ENCODE results near the gene ABCA8.
"Not testable (repeated sequence)": the region's sequence is repeated elsewhere in the genome, so short reads cannot be mapped to it uniquely, and the experiment has no call there.

Gene ABCA8

DNA sequence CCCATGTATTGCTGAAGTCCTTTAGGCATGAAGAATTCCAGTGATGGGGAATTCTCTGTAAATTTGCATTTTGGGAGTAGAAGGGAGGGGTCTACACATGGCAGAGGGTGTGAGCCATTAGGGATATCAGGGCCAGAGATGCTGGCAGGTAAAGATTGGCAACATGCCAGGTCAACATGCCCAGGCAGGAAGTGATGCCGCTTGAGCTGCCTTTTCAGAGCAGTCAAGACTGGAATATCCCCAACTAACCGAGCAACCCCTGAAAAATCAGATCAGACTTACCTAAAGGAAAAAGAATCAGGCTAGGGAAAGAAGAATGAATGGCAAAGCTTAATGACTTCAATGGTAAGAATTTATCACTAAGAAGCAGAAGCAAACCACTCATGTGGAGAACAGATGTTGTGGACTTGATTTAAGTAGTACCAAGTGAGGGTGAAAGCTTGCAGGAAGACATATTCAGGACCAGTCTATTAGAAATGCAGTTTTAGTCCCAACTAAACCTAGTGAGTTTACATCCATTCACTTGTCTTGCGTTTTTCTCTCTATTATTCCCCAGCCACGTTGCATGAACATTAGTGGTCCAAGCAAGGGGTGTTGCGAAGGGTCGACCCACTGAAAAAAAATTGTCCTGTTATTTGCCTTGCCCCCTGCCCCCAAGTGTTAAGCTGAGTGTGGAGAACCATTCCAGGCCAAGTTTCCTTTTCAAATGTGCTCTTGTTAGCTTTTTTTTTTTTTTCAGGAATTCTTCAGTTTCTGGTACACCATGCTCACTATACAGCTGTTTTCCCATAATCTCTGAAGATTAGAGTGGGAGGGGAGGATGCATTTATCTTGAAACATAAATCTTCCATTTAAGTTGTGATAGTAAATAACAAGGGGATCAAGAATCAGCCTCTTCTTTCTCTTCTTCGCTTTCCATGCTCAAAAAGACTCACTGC lies 105.2 kb downstream of the ABCA8 start:
- H3K4me3 Mint-ChIP-seq: no peak overlapping the region
- no peak for ATAC-seq (ENCODE audit: low read depth)
- DNase-seq (ENCODE audit: low spot score in 2 of 2): no peak
- no peak overlapping the region for H3K27ac Mint-ChIP-seq
- no peaks in the 10 kb centered on the region for H3K36me3 Mint-ChIP-seq
- peaks cover 12% of the 10 kb centered on the region for H3K27me3 Mint-ChIP-seq
- H3K4me1 Mint-ChIP-seq: peaks cover 2% of the 10 kb centered on the region
- peaks cover 3% of the 10 kb centered on the region for H3K9me3 Mint-ChIP-seq

DNA sequence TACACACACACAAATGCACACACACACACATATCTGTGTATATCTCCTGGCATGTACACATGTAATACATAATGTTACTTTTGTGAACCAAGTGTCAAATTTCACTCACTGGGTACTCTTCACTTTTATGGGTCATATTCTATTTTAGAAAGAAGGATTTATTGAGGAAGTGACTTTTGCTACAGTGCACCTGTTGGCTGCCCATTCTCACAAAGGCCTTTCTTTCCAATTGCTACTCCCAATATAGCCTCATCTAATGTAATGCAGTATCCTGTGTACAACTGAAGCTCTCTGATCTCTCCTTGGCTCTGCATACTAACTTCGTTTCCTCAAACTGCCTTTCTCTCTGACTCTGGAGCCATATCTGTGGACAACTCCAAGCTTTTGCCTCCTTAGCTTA lies 107.5 kb downstream of the ABCA8 start:
- DNase-seq (ENCODE audit: low spot score in 2 of 2) (no peak), ATAC-seq (ENCODE audit: low read depth) (no peak)
- H3K36me3 Mint-ChIP-seq: no peaks in the 10 kb centered on the region
- no peak overlapping the region for H3K27ac Mint-ChIP-seq
- H3K9me3 Mint-ChIP-seq: peaks cover 3% of the 10 kb centered on the region
- peaks cover 2% of the 10 kb centered on the region for H3K4me1 Mint-ChIP-seq
- H3K27me3 Mint-ChIP-seq: peaks cover 13% of the 10 kb centered on the region
- no peak overlapping the region for H3K4me3 Mint-ChIP-seq

DNA sequence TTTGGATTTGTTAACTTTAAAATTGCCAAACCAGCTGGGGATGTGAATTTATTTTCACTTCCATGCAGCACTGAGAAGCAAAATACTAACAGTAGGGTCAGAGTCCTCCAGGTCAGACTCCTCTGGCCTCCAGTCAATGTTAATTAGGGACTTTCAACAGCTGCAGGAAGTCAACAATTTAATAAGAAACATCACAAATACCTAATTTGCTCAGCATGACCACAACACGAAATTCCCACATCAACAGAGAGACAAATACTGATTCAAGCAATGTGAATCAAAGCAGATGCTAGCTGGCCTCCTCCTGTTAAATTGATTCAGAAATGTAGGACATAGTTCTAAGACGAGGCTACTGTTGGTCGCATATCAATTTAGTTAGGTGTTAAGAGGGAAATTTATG lies 111.7 kb downstream of the ABCA8 start:
- Mint-ChIP-seq H3K4me1 (peaks cover 4% of the 10 kb centered on the region), H3K9me3 (peaks cover 3% of the 10 kb centered on the region), H3K27ac (no peak overlapping the region), H3K27me3 (peaks cover 11% of the 10 kb centered on the region), H3K36me3 (no peaks in the 10 kb centered on the region), H3K4me3 (no peak overlapping the region)
- DNase-seq (ENCODE audit: low spot score in 2 of 2) (no peak), ATAC-seq (ENCODE audit: low read depth) (no peak)

DNA sequence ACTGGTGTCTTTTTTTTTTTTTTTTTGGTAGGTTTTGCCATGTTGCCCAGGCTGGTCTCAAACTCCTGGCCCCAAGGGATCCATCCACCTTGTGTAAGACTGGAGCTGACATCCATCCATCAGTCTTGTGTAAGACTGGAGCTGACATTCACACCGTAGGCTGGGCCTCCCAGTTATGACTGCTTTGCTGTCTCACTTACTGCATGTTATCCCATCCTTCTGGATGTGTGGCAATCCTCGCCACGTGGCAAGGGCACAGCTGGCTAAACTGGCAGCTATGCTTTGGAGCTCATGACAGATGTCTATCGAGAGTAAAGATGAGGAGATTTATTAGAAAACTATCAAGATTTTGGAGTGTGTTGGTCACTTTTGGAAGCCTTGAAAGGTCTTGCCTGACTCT lies 115.1 kb downstream of the ABCA8 start:
- DNase-seq (ENCODE audit: low spot score in 2 of 2): no peak
- peaks cover 1% of the 10 kb centered on the region for H3K9me3 Mint-ChIP-seq

DNA sequence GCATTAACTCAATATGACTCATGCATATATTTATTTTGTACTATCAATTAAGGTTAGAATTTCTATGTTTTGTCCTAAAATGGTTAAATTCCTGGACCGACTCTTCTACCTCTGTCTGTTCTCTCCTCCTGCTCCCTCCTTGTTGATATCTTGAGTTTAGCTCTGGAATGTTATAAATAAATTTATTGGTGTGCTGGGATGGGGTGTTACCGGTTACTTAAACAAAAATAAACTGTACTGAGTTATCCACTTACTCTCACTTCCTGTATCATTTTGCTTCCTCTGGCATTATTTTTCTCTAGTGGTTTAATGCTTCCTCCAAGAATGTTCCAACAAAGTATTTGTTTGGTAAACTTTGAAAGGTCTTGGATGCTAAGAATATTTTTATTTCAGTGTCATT lies 120.1 kb downstream of the ABCA8 start:
- H3K4me1 Mint-ChIP-seq: peaks cover 2% of the 10 kb centered on the region
- H3K27me3 Mint-ChIP-seq: peaks cover 17% of the 10 kb centered on the region
- H3K9me3 Mint-ChIP-seq: peaks cover 4% of the 10 kb centered on the region
- H3K4me3 Mint-ChIP-seq: no peak overlapping the region
- peaks cover 4% of the 10 kb centered on the region for H3K36me3 Mint-ChIP-seq
- ATAC-seq (ENCODE audit: low read depth) (no peak), DNase-seq (ENCODE audit: low spot score in 2 of 2) (no peak)
- no peak overlapping the region for H3K27ac Mint-ChIP-seq

More for the DNA sequence above, 115.1 kb downstream of the ABCA8 start:
- no peak for ATAC-seq (ENCODE audit: low read depth)
- Mint-ChIP-seq H3K27ac (no peak overlapping the region), H3K27me3 (peaks cover 18% of the 10 kb centered on the region), H3K36me3 (no peaks in the 10 kb centered on the region), H3K4me1 (peaks cover 4% of the 10 kb centered on the region), H3K4me3 (no peak overlapping the region)

DNA sequence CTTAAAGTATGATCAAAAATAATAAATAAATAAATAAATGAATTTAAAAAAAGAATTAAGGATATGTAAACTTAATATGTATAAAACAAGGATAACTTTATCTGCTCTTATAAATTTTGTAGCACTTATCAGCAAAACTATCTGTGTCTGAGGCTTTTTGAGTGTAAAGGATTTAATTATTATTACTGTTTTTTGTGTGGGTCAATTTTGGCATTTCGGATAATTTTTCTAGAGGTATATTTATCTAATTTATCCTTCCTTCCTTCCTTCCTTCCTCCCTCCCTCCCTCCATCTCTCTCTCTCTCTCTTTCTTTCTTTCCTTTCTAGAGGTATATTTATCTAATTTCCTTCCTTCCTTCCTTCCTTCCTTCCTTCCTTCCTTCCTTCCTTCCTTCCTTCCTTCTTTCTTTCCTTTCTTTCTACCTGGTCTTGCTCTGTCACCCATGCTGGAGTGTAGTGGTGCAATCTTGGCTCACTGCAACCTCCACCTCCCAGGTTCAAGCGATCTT lies 120.8 kb downstream of the ABCA8 start:
- DNase-seq (ENCODE audit: low spot score in 2 of 2) (no peak), ATAC-seq (ENCODE audit: low read depth) (no peak)
- Mint-ChIP-seq H3K9me3 (peaks cover 4% of the 10 kb centered on the region), H3K27ac (no peak overlapping the region), H3K36me3 (peaks cover 4% of the 10 kb centered on the region), H3K4me1 (peaks cover 2% of the 10 kb centered on the region), H3K27me3 (peaks cover 17% of the 10 kb centered on the region), H3K4me3 (no peak overlapping the region)

- DNase-seq (ENCODE audit: low spot score in 2 of 2) (no peak), ATAC-seq (ENCODE audit: low read depth) (no peak)
- Mint-ChIP-seq H3K27ac (no peak overlapping the region), H3K4me3 (no peak overlapping the region), H3K4me1 (peaks cover 2% of the 10 kb centered on the region), H3K9me3 (peaks cover 4% of the 10 kb centered on the region), H3K36me3 (peaks cover 4% of the 10 kb centered on the region), H3K27me3 (peaks cover 12% of the 10 kb centered on the region)
These were observed 122.9 kb downstream of the ABCA8 start for GRCh38 chr17:68832109-68832802.

- no peak for DNase-seq (ENCODE audit: low spot score in 2 of 2)
- H3K27me3 Mint-ChIP-seq: peaks cover 11% of the 10 kb centered on the region
- no peak overlapping the region for H3K27ac Mint-ChIP-seq
- peaks cover 4% of the 10 kb centered on the region for H3K9me3 Mint-ChIP-seq
- no peak for ATAC-seq (ENCODE audit: low read depth)
- H3K36me3 Mint-ChIP-seq: peaks cover 4% of the 10 kb centered on the region
- H3K4me3 Mint-ChIP-seq: no peak overlapping the region
- peaks cover 2% of the 10 kb centered on the region for H3K4me1 Mint-ChIP-seq
These were observed 124.0 kb downstream of the ABCA8 start for GRCh38 chr17:68831170-68831569.

GRCh38 chr17:68830313-68830712 lies 124.9 kb downstream of the ABCA8 start:
- no peak overlapping the region for H3K4me3 Mint-ChIP-seq
- peaks cover 4% of the 10 kb centered on the region for H3K9me3 Mint-ChIP-seq
- no peak for DNase-seq (ENCODE audit: low spot score in 2 of 2)
- no peak for ATAC-seq (ENCODE audit: low read depth)
- H3K4me1 Mint-ChIP-seq: peaks cover 2% of the 10 kb centered on the region
- peaks cover 4% of the 10 kb centered on the region for H3K36me3 Mint-ChIP-seq
- H3K27me3 Mint-ChIP-seq: peaks cover 11% of the 10 kb centered on the region
- no peak overlapping the region for H3K27ac Mint-ChIP-seq

- Mint-ChIP-seq H3K9me3 (peaks cover 2% of the 10 kb centered on the region), H3K4me1 (no peaks in the 10 kb centered on the region), H3K27me3 (peaks cover 9% of the 10 kb centered on the region), H3K4me3 (no peak overlapping the region), H3K36me3 (peaks cover 2% of the 10 kb centered on the region), H3K27ac (no peak overlapping the region)
- DNase-seq (ENCODE audit: low spot score in 2 of 2) (no peak), ATAC-seq (ENCODE audit: low read depth) (no peak)
These were observed 126.0 kb downstream of the ABCA8 start for GRCh38 chr17:68829211-68829610.

GRCh38 chr17:68824707-68825106 lies 130.5 kb downstream of the ABCA8 start:
- Mint-ChIP-seq H3K36me3 (no peaks in the 10 kb centered on the region), H3K4me3 (no peak overlapping the region), H3K4me1 (no peaks in the 10 kb centered on the region), H3K27ac (no peak overlapping the region), H3K9me3 (no peaks in the 10 kb centered on the region), H3K27me3 (peaks cover 8% of the 10 kb centered on the region)
- ATAC-seq (ENCODE audit: low read depth) (no peak), DNase-seq (ENCODE audit: low spot score in 2 of 2) (no peak)

GRCh38 chr17:68824185-68824584 lies 131.0 kb downstream of the ABCA8 start:
- DNase-seq (ENCODE audit: low spot score in 2 of 2); H3K4me1 Mint-ChIP-seq; H3K27me3 Mint-ChIP-seq; ATAC-seq (ENCODE audit: low read depth); H3K36me3 Mint-ChIP-seq; H3K27ac Mint-ChIP-seq; H3K4me3 Mint-ChIP-seq; H3K9me3 Mint-ChIP-seq: not testable (repeated sequence)

DNA sequence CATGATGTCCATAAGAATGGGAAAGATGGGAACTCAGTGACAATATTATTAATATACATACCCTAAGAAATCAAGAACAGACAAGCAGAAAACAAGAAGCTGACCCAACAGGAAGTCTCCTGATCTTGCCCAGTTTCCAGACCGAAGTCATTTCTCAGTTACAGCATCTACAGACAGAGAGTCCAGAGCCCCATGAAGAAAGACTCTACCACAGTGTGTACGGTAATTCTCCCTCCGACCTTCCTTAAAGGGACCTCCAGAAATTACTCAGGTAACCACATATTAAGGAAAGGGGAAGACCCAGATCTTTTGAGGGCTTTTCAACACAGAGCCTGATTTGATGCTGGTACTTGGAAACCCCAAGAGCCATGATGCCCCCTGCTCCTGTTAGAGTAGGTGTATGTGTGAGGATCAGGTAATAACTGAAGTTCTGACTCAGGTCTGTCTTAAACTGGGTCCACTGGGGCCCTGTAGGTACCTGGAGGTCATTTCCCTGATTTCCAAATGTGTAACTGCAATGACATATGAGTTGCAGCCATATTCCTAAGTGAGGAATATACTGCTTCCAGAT lies 132.4 kb downstream of the ABCA8 start:
- no peak overlapping the region for H3K4me3 Mint-ChIP-seq
- H3K9me3 Mint-ChIP-seq: no peaks in the 10 kb centered on the region
- H3K27ac Mint-ChIP-seq: no peak overlapping the region
- no peaks in the 10 kb centered on the region for H3K4me1 Mint-ChIP-seq
- H3K36me3 Mint-ChIP-seq: no peaks in the 10 kb centered on the region
- DNase-seq (ENCODE audit: low spot score in 2 of 2) (no peak), ATAC-seq (ENCODE audit: low read depth) (no peak)
- peaks cover 8% of the 10 kb centered on the region for H3K27me3 Mint-ChIP-seq

Measured in memory B cell (primary cell).